HUES48 (cell line): Measurements from ENCODE around the gene ASCC2.
"Not testable (repeated sequence)": the region's sequence is repeated elsewhere in the genome, so short reads cannot be mapped to it uniquely, and the experiment has no call there.

Experiments used
- H3K27ac ChIP-seq: one replicate; pipeline ENCODE4 v1.7.0; 2013; ENCODE audit warnings: low read depth, low read length, inconsistent platforms
- H3K27me3 ChIP-seq: 2 replicates; pipeline ENCODE4 v1.6.1; 2013; ENCODE audit warnings: mild to moderate bottlenecking, low read length; ENCODE audit not compliant: control insufficient read depth, insufficient read depth
- H3K36me3 ChIP-seq: 2 replicates; pipeline ENCODE4 v1.6.1; 2013; ENCODE audit warnings: low read length; ENCODE audit not compliant: control insufficient read depth, insufficient read depth
- H3K4me1 ChIP-seq: 2 replicates; pipeline ENCODE4 v1.6.1; 2013; ENCODE audit warnings: mild to moderate bottlenecking, low read length; ENCODE audit not compliant: control insufficient read depth, insufficient read depth
- H3K4me3 ChIP-seq: 2 replicates; pipeline ENCODE4 v1.5.1; 2013; ENCODE audit warnings: mild to moderate bottlenecking, low read depth, low read length
- H3K9ac ChIP-seq: 2 replicates; pipeline ENCODE4 v1.6.1; 2013; ENCODE audit warnings: mild to moderate bottlenecking, low read depth, low read length, moderate library complexity
- H3K9me3 ChIP-seq: 2 replicates; pipeline ENCODE4 v1.6.1; 2013; ENCODE audit warnings: low read length; ENCODE audit not compliant: control insufficient read depth, insufficient read depth

ASCC2 gene

GRCh38 chr22:29855611-29856181, 17.6 kb upstream of the ASCC2 start:
- Histone ChIP-seq H3K27ac (no peak overlapping the region), H3K9me3 (no peaks in the 10 kb centered on the region)

GRCh38 chr22:29854432-29854831, 16.4 kb upstream of the ASCC2 start:
- H3K4me1 ChIP-seq, result no peaks in the 10 kb centered on the region
- no peak overlapping the region for H3K9ac ChIP-seq
- no peaks in the 10 kb centered on the region for H3K36me3 ChIP-seq
- no peaks in the 10 kb centered on the region for H3K9me3 ChIP-seq
- no peaks in the 10 kb centered on the region for H3K27me3 ChIP-seq
- no peak overlapping the region for H3K4me3 ChIP-seq
- H3K27ac ChIP-seq, result no peak overlapping the region

More at GRCh38 chr22:29855611-29856181, 17.6 kb upstream of the ASCC2 start:
- Histone ChIP-seq H3K36me3 (no peaks in the 10 kb centered on the region), H3K4me3 (no peak overlapping the region), H3K9ac (no peak overlapping the region), H3K4me1 (no peaks in the 10 kb centered on the region), H3K27me3 (no peaks in the 10 kb centered on the region)

- Histone ChIP-seq H3K9me3 (no peaks in the 10 kb centered on the region), H3K27me3 (no peaks in the 10 kb centered on the region), H3K27ac (no peak overlapping the region), H3K9ac (no peak overlapping the region), H3K4me1 (no peaks in the 10 kb centered on the region), H3K4me3 (no peak overlapping the region), H3K36me3 (no peaks in the 10 kb centered on the region)
Observed at GRCh38 chr22:29848111-29848510, 10.0 kb upstream of the ASCC2 start.

- H3K9me3 ChIP-seq, result no peaks in the 10 kb centered on the region
- no peaks in the 10 kb centered on the region for H3K36me3 ChIP-seq
- no peak overlapping the region for H3K27ac ChIP-seq
- no peak overlapping the region for H3K9ac ChIP-seq
- H3K4me3 ChIP-seq, result no peak overlapping the region
- peaks cover 6% of the 10 kb centered on the region; the same call in 1 of the 2 replicates for H3K4me1 ChIP-seq
- H3K27me3 ChIP-seq, result no peaks in the 10 kb centered on the region
Observed at GRCh38 chr22:29846290-29846689, 8.2 kb upstream of the ASCC2 start.

GRCh38 chr22:29842740-29843139, 4.7 kb upstream of the ASCC2 start:
- Histone ChIP-seq H3K9me3 (no peaks in the 10 kb centered on the region), H3K9ac (no peak overlapping the region), H3K27ac (peak overlapping the region; percentile 60)

GRCh38 chr22:29842172-29842571, 4.1 kb upstream of the ASCC2 start:
- no peaks in the 10 kb centered on the region for H3K9me3 ChIP-seq
- peaks cover 14% of the 10 kb centered on the region for H3K4me1 ChIP-seq
- no peak overlapping the region for H3K9ac ChIP-seq
- H3K27ac ChIP-seq, result peak overlapping the region; percentile 60
- H3K4me3 ChIP-seq, result no peak overlapping the region
- H3K36me3 ChIP-seq, result no peaks in the 10 kb centered on the region
- no peaks in the 10 kb centered on the region for H3K27me3 ChIP-seq

More at GRCh38 chr22:29842740-29843139, 4.7 kb upstream of the ASCC2 start:
- H3K4me1 ChIP-seq, result peaks cover 10% of the 10 kb centered on the region
- no peaks in the 10 kb centered on the region for H3K27me3 ChIP-seq
- H3K4me3 ChIP-seq, result no peak overlapping the region
- H3K36me3 ChIP-seq, result no peaks in the 10 kb centered on the region

- no peaks in the 10 kb centered on the region for H3K36me3 ChIP-seq
- H3K4me3 ChIP-seq, result no peak overlapping the region
- no peaks in the 10 kb centered on the region for H3K9me3 ChIP-seq
- no peaks in the 10 kb centered on the region for H3K27me3 ChIP-seq
- peaks cover 14% of the 10 kb centered on the region for H3K4me1 ChIP-seq
- no peak overlapping the region for H3K27ac ChIP-seq
- H3K9ac ChIP-seq, result no peak overlapping the region
Observed at GRCh38 chr22:29840498-29840897, 2.4 kb upstream of the ASCC2 start.

GRCh38 chr22:29839039-29839438, 965 bp upstream of the ASCC2 start:
- Histone ChIP-seq H3K4me1 (peaks cover 14% of the 10 kb centered on the region), H3K27ac (no peak overlapping the region), H3K4me3 (no peak overlapping the region), H3K9me3 (no peaks in the 10 kb centered on the region), H3K9ac (no peak overlapping the region), H3K27me3 (no peaks in the 10 kb centered on the region), H3K36me3 (peaks cover 3% of the 10 kb centered on the region; the same call in 1 of the 2 replicates)

GRCh38 chr22:29838599-29838956, 504 bp upstream of the ASCC2 start:
- Histone ChIP-seq H3K9ac (peak overlapping the region; percentile 3; the same call in 1 of the 2 replicates), H3K4me3 (peak overlapping the region; percentile 56), H3K9me3 (no peaks in the 10 kb centered on the region), H3K36me3 (peaks cover 5% of the 10 kb centered on the region; the same call in 1 of the 2 replicates), H3K4me1 (peaks cover 14% of the 10 kb centered on the region), H3K27ac (peak overlapping the region; percentile 25), H3K27me3 (no peaks in the 10 kb centered on the region)

- H3K27me3 ChIP-seq, H3K9ac ChIP-seq, H3K4me3 ChIP-seq, H3K4me1 ChIP-seq, H3K9me3 ChIP-seq, H3K27ac ChIP-seq: not testable (repeated sequence)
- H3K36me3 ChIP-seq, result peaks cover 12% of the 10 kb centered on the region; the same call in 1 of the 2 replicates
Observed at GRCh38 chr22:29836791-29837370, 1.2 kb downstream of the ASCC2 start.

GRCh38 chr22:29834046-29834445, 4.0 kb downstream of the ASCC2 start:
- no peak overlapping the region for H3K4me3 ChIP-seq
- H3K9me3 ChIP-seq, result no peaks in the 10 kb centered on the region
- H3K27me3 ChIP-seq, result no peaks in the 10 kb centered on the region
- peaks cover 28% of the 10 kb centered on the region; the same call in 1 of the 2 replicates for H3K36me3 ChIP-seq
- H3K9ac ChIP-seq, result no peak overlapping the region
- H3K4me1 ChIP-seq, result peaks cover 8% of the 10 kb centered on the region; the same call in 1 of the 2 replicates
- H3K27ac ChIP-seq, result no peak overlapping the region
